K562 (cell line): ENCODE data around the gene CLK3. TPM values are rescaled to one million over a fixed set of nuclear protein-coding genes. Genes with fewer than 3 reads are reported as not detected.

Source experiments
- ELF2 ChIP-seq: fragments of 250-450 bp; sonication (Bioruptor Pico); IDR thresholded peaks from 2 replicates; pipeline ENCODE4 v1.5.0; 2021; ENCODE audit warnings: mild to moderate bottlenecking
- EZH2 ChIP-seq: IDR thresholded peaks from 2 replicates; pipeline ENCODE4 v1.6.1; 2012; ENCODE audit warnings: low read depth, mild to moderate bottlenecking, inconsistent platforms, low read length, borderline replicate concordance
- FOXK2 ChIP-seq, 2 experiments: fragments of 450-650 bp; IDR thresholded peaks in 1 of 2; conservative IDR thresholded peaks in 1 of 2; 2 replicates each; pipeline ENCODE4 v1.6.1; 2016; ENCODE audit warnings: low read depth in 2 of 2, mild to moderate bottlenecking in 1 of 2
- JUN ChIP-seq, 2 experiments: sonication (generic) in 1 of 2; formaldehyde crosslinking in 1 of 2; IDR thresholded peaks; 2 replicates each; pipeline versions ENCODE4 v1.6.1 to v1.8.0; 2012 to 2022; ENCODE audit warnings: borderline replicate concordance in 2 of 2, mild to moderate bottlenecking in 2 of 2, improper control_type of control experiment in 1 of 2, low read depth in 1 of 2, low read length in 1 of 2, missing genetic modification reagents in 1 of 2
- PTTG1 ChIP-seq: fragments of 450-650 bp; IDR thresholded peaks from 2 replicates; pipeline ENCODE4 v1.6.1; 2016; ENCODE audit warnings: low read depth, mild to moderate bottlenecking, missing genetic modification characterization, missing compliant biosample characterization
- PURB ChIP-seq: sonication (generic); formaldehyde crosslinking; IDR thresholded peaks from 2 replicates; pipeline ENCODE4 v1.9.0; 2021; ENCODE audit warnings: low read depth, mild to moderate bottlenecking, missing genetic modification reagents
- RFX7 ChIP-seq: fragments of 250-450 bp; sonication (Bioruptor Pico); IDR thresholded peaks from 2 replicates; pipeline ENCODE4 v1.5.1; 2021; ENCODE audit warnings: mild to moderate bottlenecking
- SPI1 ChIP-seq: IDR thresholded peaks from 2 replicates; pipeline ENCODE4 v1.6.1; 2011; ENCODE audit warnings: low read depth, low read length, control low read depth, borderline replicate concordance
- TAF9B ChIP-seq: fragments of 450-650 bp; IDR thresholded peaks from 2 replicates; pipeline ENCODE4 v1.6.1; 2018; ENCODE audit warnings: mild to moderate bottlenecking; ENCODE audit not compliant: partially characterized antibody
- TGIF2 ChIP-seq: sonication (generic); formaldehyde crosslinking; IDR thresholded peaks from 2 replicates; pipeline ENCODE4 v1.8.1; 2022; ENCODE audit warnings: mild to moderate bottlenecking, missing genetic modification reagents, moderate library complexity
- ZFP36 ChIP-seq: fragments of 150-350 bp; IDR thresholded peaks from 2 replicates; pipeline ENCODE4 v1.6.1; 2018; ENCODE audit warnings: low read length, low read depth; ENCODE audit not compliant: partially characterized antibody
- ZNF174 ChIP-seq: fragments of 250-450 bp; sonication (Bioruptor Pico); IDR thresholded peaks from 2 replicates; pipeline ENCODE4 v1.4.0; 2020; ENCODE audit warnings: mild to moderate bottlenecking
- ZNF232 ChIP-seq: sonication (generic); formaldehyde crosslinking; IDR thresholded peaks from 2 replicates; pipeline ENCODE4 v1.8.0; 2022; ENCODE audit warnings: mild to moderate bottlenecking, missing genetic modification reagents
- polyA plus RNA-seq, 8 experiments: library from polyadenylated mRNA; depleted of rRNA in 4 of 8; stranded (reverse) in 5 of 8; unstranded in 3 of 8; fragments of >200 nt; fragmentation: Nextera tagmentation in 2 of 8; fragmentation: Illumina TruSeq in 1 of 8; extraction: Ambion mirVana in 2 of 8; extraction: Trizol in 1 of 8; gene quantifications; 2 replicates each; pipeline versions ENCODE4 v1.2.1 to v1.2.3, GENCODE V29; 2011 to 2014; ENCODE audit warnings: inconsistent platforms in 1 of 8, missing spikeins in 1 of 8
- total RNA-seq, 7 experiments: library from RNA; depleted of rRNA in 6 of 7; stranded (reverse); fragments of >200 nt in 6 of 7; fragmentation: Illumina TruSeq in 2 of 7; extraction: Trizol in 2 of 7; gene quantifications; 2 replicates each; pipeline versions ENCODE4 v1.2.1 to v1.2.3, GENCODE V29; 2011 to 2021; ENCODE audit warnings: low replicate concordance in 1 of 7
- TF ChIP-seq, protein P1 (sequence below), 2 experiments: fragments of 250-450 bp in 1 of 2; fragments of 450-650 bp in 1 of 2; sonication (Bioruptor Pico) in 1 of 2; IDR thresholded peaks; 2 replicates each; pipeline versions ENCODE4 v1.6.1 to v1.8.0; 2016 to 2021; ENCODE audit warnings: mild to moderate bottlenecking in 2 of 2, moderate library complexity in 2 of 2, missing compliant biosample characterization in 1 of 2, missing genetic modification characterization in 1 of 2
- TF ChIP-seq, protein P2 (sequence below): fragments of 450-650 bp; formaldehyde crosslinking; IDR thresholded peaks from 2 replicates; pipeline ENCODE4 v1.4.0; 2020; ENCODE audit warnings: mild to moderate bottlenecking, mixed read lengths
- TF ChIP-seq, protein P3 (sequence below): sonication (generic); formaldehyde crosslinking; IDR thresholded peaks from 2 replicates; pipeline ENCODE4 v1.8.0; 2022; ENCODE audit warnings: mild to moderate bottlenecking, missing genetic modification reagents, borderline replicate concordance
- TF ChIP-seq, protein P4 (sequence below): sonication (generic); formaldehyde crosslinking; IDR thresholded peaks from 2 replicates; pipeline ENCODE4 v1.8.0; 2022; ENCODE audit warnings: missing genetic modification reagents, mild to moderate bottlenecking, borderline replicate concordance
- TF ChIP-seq, protein P5 (sequence below): fragments of 450-650 bp; IDR thresholded peaks from one replicate; pipeline ENCODE4 v1.6.1; 2018; ENCODE audit warnings: mild to moderate bottlenecking, moderate library complexity; ENCODE audit not compliant: partially characterized antibody

CLK3 gene
- total and polyA plus RNA-seq, 9 of the 15 experiments (the other 6 are each of a cell fraction or from before 2014, with no cell fraction given): 1.2 to 95.2 (median 51.7) TPM

DNA sequence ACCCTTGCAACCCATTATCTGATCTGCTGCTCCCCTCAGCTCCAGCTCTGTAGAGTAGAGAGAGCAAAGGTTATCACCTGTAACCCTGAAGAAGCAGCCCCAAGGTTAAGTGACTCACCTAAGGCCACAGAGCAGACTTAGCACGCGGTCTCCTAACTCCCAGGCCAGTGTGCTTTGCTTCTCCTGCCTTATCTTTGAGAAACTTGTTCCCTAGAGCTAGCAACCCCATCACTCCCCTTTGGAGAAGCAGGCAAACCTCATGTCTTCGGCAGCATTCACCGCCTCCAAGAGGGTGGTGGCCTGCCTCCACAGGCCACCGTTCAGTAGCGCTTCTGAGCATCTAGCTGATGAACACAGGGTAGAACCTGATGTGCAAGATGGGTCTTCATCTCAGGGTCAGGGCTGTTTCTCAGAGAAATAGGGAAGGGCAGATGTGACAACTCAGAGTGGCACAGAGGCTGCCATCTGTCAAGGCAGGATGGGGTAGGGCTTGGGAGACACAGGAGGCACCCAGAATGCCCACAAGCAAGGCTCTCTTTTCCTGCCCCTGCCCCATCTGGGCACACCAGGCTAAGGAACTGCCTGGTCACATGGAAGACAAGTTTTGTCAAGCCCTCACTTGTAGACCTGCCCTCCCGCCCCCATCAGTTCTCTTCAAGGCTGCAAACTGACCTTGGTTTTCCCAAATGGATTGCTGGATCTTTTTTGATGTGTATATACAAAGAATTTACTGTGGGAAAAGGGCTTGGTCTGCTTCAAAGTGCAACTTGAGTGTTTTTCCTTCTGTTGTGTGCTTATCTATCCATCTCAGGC is 34.9 kb upstream of the CLK3 start (continued):
- TF ChIP-seq PTTG1 (tag) (no peak), FOXK2 (conservative IDR thresholded peaks at IDR 0.05 in 1 of 2, IDR thresholded peaks at IDR 0.05 in 1 of 2; ENCODE audit: low read depth in 2 of 2) (no peak), TAF9B (no peak), ZNF174 (CRISPR knock-in tag) (no peak), EZH2 (no peak), RFX7 (CRISPR knock-in tag) (no peak), SPI1 (no peak), JUN (IDR thresholded peaks at IDR 0.05; ENCODE audit: borderline replicate concordance, low read depth, low read length) (peak; percentile 81), JUN (CRISPR knock-in tag; IDR thresholded peaks at IDR 0.05; ENCODE audit: borderline replicate concordance) (no peak), ZNF232 (CRISPR knock-in tag) (no peak), ELF2 (no peak), PURB (CRISPR knock-in tag) (no peak), TGIF2 (CRISPR knock-in tag) (no peak), ZFP36 (no peak)
- TF ChIP-seq, protein P1, sequence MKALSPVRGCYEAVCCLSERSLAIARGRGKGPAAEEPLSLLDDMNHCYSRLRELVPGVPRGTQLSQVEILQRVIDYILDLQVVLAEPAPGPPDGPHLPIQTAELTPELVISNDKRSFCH (CRISPR knock-in tag; IDR thresholded peaks at IDR 0.05): no peak
- TF ChIP-seq, protein P1 (tag; IDR thresholded peaks at IDR 0.05): no peak
- TF ChIP-seq, protein P2, sequence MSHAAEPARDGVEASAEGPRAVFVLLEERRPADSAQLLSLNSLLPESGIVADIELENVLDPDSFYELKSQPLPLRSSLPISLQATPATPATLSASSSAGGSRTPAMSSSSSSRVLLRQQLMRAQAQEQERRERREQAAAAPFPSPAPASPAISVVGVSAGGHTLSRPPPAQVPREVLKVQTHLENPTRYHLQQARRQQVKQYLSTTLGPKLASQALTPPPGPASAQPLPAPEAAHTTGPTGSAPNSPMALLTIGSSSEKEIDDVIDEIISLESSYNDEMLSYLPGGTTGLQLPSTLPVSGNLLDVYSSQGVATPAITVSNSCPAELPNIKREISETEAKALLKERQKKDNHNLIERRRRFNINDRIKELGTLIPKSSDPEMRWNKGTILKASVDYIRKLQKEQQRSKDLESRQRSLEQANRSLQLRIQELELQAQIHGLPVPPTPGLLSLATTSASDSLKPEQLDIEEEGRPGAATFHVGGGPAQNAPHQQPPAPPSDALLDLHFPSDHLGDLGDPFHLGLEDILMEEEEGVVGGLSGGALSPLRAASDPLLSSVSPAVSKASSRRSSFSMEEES (CRISPR knock-in tag): no peak
- TF ChIP-seq, protein P3, sequence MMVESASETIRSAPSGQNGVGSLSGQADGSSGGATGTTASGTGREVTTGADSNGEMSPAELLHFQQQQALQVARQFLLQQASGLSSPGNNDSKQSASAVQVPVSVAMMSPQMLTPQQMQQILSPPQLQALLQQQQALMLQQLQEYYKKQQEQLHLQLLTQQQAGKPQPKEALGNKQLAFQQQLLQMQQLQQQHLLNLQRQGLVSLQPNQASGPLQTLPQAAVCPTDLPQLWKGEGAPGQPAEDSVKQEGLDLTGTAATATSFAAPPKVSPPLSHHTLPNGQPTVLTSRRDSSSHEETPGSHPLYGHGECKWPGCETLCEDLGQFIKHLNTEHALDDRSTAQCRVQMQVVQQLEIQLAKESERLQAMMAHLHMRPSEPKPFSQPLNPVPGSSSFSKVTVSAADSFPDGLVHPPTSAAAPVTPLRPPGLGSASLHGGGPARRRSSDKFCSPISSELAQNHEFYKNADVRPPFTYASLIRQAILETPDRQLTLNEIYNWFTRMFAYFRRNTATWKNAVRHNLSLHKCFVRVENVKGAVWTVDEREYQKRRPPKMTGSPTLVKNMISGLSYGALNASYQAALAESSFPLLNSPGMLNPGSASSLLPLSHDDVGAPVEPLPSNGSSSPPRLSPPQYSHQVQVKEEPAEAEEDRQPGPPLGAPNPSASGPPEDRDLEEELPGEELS (CRISPR knock-in tag): no peak
- TF ChIP-seq, protein P4, sequence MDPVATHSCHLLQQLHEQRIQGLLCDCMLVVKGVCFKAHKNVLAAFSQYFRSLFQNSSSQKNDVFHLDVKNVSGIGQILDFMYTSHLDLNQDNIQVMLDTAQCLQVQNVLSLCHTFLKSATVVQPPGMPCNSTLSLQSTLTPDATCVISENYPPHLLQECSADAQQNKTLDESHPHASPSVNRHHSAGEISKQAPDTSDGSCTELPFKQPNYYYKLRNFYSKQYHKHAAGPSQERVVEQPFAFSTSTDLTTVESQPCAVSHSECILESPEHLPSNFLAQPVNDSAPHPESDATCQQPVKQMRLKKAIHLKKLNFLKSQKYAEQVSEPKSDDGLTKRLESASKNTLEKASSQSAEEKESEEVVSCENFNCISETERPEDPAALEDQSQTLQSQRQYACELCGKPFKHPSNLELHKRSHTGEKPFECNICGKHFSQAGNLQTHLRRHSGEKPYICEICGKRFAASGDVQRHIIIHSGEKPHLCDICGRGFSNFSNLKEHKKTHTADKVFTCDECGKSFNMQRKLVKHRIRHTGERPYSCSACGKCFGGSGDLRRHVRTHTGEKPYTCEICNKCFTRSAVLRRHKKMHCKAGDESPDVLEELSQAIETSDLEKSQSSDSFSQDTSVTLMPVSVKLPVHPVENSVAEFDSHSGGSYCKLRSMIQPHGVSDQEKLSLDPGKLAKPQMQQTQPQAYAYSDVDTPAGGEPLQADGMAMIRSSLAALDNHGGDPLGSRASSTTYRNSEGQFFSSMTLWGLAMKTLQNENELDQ: no peak
- TF ChIP-seq, protein P5, sequence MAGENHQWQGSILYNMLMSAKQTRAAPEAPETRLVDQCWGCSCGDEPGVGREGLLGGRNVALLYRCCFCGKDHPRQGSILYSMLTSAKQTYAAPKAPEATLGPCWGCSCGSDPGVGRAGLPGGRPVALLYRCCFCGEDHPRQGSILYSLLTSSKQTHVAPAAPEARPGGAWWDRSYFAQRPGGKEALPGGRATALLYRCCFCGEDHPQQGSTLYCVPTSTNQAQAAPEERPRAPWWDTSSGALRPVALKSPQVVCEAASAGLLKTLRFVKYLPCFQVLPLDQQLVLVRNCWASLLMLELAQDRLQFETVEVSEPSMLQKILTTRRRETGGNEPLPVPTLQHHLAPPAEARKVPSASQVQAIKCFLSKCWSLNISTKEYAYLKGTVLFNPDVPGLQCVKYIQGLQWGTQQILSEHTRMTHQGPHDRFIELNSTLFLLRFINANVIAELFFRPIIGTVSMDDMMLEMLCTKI: no peak
